DMS79 (cell line): ENCODE data around the gene GRIK5.
"Not testable (repeated sequence)": the region's sequence is repeated elsewhere in the genome, so short reads cannot be mapped to it uniquely, and the experiment has no call there.

ENCODE experiments used
- DNase-seq: peaks from one replicate; lab custom pipeline; 2025; lab: John Stamatoyannopoulos, UW

GRIK5 gene

DNA sequence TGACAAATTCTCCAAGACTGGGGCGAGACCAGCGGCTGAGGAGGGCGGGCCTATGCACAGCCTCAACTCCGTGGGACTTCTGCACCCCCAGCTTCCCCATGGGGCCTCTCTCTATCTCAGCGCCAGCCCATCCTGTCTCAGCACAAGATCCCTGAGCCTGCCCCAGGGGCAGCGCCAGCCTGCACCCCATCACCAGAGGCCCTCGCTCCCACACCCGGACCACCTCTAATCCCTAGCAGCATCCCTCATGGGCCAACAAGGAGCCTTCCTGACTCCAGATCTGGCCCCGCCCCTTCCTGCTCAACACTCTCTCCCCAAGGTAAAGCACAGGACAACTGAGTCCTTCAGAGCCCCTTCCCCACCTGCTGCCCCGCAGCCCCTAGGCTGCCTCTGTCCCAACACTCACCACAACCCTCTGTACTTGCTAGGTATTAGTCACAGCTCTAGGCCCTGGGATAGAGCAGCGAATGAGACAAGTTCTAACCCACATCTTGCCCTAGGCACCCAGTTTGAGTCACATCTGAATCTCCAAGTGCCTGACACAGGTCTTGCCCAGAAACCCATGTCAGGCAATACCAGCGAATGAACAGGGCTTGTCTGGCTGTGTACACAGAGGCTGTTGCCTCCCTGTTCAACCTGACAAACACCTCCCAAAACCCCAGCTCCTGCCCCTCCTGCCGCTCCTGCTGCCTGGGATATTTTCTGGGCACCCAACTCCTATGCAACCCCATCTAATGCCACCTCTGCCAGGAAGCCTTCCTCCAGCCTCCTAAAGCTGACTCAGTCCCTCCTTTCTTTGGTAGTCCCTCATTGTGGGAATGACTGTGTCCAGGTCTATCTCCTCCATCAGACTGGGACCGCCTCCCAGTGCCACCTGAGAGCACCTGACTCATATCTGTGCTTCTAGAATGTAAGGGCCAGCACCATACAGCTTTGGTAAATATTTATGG is 18.6 kb downstream of the GRIK5 start:
- no peak for DNase-seq

DNA sequence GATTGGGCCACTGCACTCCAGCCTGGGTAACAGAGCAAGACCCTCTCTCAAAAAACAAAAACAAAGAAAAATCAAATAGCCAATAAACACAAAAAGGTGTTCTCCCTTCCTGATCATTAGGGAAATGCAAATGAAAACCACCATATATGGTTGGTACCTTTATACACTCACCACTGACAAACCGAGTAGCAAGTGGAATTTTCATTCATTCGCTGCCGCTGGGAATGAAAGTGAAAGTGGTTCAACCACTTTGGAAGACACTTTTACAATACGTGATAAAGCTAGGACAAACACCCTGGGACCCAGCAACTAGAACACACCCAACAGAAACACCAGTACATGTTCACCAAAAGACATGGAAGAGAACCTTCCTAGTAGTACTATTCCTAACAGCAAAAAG is 21.0 kb downstream of the GRIK5 start:
- peak; percentile 21 for DNase-seq

DNA sequence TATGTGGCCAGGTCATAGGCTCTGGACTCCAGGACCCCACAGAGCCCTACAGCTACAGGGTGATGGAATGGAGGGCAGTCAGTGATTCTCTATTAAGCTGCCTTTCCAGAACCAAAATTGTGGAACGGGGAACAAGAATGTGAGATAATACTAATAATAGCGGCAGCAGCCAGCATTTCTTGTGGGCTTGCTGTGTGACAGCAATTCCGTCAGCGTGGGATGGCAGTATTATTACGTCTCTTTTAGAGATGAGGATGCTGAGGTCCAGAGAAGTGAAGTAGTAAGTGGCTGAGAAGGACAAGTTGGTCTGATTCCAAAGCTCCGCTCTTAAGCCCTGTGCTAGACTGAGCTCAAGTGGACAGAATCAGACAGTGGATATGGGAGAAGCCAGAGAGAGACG is 24.4 kb downstream of the GRIK5 start:
- no peak for DNase-seq

DNA sequence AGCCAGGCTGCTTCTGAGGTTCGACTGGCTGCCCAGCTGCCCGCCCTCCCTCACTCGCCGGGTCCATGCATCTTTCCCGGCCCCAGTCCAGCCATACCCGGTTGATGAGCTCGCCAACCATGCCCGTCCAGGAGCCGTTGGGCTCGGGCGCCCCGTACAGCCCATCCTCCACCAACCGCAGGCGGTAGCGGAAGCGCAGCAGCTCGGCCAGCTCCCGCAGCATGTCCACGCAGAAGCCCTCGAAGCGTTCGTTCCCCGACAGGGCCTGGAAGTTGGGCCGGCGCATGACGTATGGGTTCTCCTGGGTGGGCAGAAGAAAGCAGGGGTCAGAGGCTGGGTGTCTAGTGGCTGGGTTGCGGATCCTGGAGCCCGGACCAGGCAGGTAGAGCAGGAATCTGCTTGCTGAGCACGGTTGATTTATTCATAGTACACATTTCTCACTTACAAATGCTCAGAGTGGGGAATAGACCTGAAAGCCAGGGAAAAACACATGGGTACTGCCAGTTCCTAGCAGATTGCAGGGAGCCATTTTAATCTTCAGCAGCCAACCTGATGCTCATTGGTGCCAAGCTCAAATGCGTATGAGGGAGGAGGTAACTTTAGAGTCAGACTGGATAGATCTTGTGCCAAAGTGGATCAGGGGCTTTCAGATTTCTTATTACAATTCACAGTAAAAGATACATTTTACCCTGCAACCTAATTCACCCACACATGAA is 27.4 kb downstream of the GRIK5 start:
- no peak for DNase-seq

DNA sequence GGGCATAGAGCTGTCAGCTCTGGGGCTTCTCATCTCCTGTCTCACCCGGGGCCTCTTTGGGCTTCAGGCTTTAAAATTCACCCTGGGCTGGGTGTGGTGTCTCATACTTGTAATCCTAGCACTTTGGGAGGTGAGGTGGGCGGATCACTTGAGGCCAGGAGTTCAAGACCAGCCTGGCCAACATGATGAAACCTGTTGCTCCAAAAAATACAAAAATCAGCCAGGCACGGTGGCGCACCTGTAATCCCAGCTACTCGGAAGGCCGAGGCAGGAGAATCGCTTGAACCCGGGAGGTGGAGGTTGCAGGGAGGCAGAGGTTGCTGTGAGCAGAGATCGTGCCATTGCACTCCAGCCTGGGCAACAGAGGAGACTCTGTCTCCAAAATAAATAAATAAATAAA is 29.5 kb downstream of the GRIK5 start:
- not testable (repeated sequence) for DNase-seq

DNA sequence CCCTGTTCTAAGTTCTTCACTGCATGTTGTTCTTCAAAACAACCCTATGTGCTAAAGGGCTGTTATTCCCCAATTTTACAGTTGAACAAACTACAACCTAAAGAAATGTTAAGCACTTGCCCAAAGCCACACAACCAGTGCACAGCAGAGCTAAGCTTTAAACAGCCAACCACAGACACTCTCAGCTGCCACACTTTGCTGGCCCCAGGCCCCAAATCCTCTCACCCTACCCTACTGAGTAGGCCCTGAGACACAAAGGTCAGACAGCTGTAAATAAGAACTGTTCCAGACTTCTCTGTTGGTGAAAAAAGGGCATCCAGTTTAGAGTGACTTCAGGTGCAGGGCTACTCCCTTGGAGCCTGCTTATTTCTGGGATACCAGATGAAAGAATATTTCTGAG is 30.0 kb downstream of the GRIK5 start:
- no peak for DNase-seq

DNA sequence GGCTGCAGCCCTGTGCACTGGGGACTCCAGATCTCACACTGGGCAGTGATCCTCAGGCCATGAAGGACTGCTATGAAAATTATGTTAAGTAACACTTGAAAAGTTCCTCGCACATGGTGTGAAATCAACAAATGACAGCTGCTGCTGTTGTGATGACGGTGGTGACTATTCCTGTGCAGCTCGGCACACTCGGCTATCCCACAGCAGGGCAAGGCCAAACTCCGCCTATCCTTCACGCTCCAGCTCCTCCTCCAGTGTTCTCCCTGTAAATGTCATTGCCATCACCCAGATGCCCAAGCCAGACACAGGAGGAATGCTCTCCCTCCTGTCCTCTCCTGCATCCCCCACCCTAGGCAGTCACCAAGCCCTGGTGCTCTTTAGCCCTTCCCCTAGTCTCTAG is 31.3 kb downstream of the GRIK5 start:
- peak; percentile 79 for DNase-seq

DNA sequence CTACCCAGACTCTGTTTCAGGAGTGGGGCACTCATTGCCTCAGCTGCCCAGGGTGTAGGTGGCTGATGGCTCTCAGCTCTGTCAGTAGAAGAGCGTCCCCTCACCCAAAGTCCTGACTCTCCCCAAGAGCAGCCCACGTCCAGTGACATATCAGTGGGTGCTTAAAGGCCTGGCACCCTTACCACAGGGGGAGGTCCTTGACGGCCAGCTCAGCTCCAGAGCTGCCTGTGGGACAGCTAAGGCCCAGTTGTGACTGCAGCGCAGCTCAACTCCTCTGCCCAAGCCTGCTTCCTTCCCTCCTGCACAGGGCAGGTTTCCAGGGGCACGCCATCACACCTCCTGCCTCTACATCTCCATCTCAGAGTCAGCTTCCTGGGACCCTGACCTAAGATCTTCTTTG is 32.4 kb downstream of the GRIK5 start:
- no peak for DNase-seq

DNA sequence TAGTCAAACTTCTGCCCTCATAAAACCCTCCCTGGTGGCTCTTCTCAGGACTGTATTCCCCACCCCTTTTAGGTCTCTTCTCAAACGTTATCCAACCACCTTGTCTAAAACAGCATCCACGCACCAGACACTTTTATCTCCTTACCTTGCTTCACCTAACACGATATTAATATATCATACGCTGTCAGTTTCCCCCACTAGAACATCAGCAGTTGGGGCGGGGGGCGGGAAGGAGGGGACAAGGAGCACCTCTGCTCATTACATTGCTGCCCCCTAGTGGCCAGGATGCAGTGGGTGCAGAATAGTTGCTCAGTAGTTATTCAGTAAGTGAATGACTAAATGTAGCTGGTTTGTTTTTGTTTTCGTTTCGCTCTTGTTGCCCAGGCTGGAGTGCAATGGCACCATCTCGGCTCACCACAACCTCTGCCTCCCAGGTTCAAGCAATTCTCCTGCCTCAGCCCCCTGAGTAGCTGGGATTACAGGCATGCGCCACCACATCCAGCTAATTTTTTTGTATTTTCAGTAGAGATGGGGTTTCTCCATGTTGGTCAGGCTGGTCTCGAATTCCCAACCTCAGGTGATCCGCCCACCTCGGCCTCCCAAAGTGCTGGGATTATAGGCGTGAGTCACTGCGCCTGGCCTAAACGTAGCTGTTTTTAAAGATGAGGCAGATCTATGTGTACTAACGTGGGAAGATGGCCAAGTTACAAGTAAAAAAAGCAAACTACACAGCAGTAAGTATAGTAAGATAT is 35.2 kb downstream of the GRIK5 start:
- DNase-seq = not testable (repeated sequence)

DNA sequence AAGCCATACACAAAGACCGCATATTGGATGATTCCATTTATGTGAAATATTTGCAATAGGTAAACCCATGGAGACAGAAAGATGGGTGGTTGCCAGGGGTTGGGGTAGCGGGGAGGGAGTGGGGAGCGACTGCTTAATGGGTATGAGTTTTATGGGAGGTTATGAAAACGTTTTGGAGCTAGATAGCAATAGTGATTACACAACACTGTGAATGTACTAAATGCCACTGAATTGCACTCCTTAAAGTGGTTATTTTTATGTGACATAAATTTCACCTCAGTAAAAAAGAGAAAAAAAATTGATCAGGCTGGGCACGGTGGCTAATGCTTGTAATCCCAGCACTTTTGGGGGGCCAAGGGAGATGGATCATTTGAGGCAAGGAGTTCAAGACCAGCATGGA is 36.6 kb downstream of the GRIK5 start:
- DNase-seq = no peak

DNA sequence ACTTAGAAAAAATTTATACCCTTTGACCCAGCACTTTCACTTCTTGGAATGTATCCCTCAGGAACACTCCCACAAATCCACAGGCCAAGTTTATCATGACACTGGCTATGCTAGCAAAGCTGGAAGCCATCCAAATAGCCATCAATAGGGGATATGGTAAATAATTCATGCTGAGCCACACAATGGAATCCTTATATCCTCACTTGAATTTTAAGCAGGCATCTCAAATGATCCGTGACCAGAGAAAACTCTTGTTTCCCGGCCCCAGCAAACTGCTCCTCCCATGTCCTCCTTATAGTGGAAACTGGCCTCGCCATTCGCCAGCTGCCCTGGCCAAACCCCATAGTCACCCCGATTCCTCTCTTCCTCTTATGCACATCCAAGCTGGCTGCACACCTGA is 37.6 kb downstream of the GRIK5 start:
- peak; percentile 96 for DNase-seq

DNA sequence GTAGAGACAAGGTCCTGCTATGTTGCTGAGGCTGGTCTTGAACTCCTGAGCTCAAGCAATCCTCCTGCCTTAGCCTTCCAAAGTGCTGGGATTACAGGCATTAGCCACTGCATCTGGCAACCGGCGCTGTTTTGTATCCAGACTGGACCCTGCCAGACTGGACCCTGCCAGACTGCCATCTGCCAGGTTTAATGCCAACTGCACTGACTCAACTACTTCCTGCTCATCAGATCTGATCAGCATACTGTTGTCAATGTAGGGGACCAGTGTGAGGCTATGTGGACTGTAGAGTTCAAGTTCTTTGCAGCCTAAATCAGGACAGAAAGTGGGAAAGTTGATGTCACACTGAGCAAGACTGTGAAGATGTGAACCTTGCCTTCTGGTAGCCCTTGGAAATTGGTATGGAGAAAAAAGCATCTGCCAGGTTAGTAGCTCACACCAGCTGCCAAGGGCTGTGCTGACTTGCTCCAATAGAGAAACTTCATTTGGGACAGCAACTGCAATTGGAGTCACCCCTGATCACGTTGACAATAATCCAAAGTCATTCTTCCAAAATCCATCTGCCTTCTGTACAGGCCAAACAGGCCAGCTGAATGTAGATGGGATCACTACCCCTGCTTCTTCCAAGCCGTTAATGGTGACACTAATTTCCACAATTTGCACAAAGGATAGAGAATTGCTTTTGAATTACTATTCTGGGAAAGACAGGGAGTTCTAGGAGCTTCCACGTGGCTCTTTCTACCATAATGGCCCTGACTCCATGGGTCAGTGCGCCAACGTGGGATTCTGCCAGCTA is 39.2 kb downstream of the GRIK5 start:
- no peak for DNase-seq

DNA sequence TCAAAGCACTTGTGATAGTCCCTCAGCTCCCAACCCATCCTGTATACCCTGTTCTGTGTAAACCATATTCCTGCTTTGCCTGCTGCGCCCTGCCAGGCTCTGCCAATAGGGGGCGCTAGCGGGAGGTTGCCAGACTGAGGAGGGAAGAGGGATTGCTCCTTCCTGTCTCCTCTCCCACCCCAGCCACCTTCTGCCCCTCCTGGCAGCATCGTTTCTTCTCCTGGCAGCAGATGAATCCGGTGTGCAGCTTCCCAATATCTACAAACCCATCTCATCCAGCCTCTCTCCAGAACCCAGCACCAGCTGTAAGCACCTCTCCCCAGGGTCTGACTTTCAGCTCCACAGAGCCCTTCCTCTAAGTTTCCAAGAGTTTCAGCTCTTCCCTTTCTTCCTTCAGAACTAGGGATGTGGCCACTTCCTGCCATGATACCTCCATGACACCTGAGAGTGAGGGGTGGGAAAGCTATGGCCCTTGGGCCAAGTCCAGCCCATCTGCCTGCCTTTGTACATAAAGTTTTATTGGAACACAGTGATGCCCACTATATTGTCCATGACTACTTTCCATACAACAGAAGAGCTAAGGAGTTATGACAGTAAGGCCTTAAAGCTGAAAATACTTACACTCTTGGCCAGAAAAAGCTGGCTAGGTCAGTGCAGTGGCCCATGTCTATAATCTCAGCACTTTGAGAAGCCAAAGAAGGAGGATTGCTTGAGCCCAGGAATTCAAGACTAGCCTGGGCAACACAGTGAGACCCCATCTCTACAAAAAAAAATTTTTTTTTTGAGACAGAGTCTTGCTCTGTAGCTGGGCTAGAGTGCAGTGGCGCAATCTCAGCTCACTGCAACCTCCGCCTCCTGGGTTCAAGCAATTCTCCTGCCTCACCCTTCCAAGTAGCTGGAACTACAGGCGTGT is 41.4 kb downstream of the GRIK5 start:
- DNase-seq = no peak

DNA sequence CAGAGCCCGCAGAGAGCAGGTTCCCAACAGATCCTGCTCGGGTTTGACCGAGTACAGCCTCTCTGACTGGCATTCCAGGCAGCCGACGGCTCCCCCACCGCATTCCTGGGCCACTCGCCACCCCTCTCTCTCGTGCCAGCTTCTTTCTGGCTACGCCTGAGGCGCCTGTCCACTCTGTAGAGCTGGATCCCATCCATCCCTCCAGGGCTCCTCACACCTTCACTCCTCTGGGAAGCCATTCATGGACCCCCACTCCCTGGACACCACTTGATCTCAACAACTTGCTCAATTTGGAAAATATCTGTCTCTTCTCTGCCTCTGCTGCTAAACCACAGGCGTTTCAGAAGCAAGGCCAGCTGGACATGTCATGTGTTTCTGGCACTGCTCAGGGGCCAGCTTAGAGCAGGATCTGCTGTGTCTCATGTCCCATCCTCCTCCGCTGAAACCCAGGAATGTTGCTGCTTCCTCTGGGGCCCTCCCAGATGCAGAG is 45.3 kb downstream of the GRIK5 start:
- no peak for DNase-seq

DNA sequence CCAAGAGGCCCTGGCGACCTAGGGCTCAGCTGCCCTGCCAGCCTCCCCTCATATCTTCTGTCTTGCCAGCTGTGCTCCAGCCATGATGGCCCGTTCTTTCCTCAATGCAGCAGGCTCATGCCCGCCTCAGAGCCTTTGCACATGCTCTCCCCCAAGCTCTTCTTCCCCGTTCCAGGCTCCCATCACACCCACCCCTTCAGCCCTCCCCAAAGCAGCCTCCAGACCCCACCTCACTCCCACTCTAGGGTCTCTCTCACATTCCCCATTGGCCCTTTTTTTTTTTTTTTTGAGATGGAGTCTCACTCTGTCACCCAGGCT is 46.1 kb downstream of the GRIK5 start:
- no peak for DNase-seq

DNA sequence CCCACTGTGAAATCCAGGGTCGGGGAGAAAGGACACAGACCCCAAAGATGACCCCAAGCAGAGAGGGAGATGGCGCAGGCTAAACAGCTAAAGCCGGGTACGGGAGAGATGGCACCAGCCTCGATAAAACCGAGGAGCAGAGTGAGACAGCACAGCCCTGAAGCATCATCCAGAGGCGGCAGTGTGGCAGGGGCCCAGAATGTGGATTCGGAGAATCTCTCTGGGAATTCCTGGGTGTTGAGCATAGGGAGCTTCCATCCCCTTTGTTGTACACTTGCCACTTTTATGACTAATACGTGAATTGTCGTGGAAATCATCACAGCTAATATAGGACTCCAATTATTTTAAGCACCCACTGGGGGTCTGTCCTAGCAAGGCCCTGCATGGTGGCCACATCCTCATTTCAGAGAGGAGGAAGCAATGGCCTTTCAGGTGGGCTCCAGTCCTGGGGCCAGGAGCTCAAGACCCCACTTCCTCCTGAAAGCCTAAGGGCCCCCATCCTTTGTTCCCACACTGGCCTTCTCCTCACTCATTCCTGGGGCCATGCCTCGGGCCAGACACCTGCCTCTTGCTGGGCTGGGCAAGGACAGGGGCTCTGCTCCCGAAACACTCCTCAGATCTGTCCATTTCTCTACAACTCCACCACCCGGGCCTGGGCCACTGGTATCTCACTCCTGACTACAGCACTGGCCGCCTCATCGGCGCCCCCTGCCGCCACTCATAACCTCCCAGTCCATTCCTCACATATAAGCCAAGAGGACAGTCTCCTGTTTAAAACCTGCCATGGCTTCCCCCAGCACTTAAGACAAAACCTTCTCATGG is 46.7 kb downstream of the GRIK5 start:
- DNase-seq = no peak

DNA sequence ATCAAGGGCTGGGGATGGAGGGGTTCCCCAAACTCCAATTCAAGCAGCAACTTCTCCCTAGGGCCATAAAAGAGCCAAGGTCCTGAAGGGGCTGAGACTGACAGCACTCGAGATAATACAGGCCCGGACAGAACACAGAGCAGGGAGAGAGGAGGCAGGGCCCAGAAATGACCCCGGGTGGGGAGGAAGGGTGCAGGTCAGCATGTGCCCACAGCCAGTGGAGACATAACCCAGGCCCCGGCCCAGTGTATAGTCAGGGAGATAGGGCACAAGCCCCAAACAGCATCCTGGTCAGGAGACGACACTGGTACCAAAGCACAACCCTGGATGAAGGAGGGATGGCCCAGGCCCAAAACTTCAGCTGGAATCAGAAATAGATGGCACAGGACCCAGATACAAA is 47.4 kb downstream of the GRIK5 start:
- no peak for DNase-seq

DNA sequence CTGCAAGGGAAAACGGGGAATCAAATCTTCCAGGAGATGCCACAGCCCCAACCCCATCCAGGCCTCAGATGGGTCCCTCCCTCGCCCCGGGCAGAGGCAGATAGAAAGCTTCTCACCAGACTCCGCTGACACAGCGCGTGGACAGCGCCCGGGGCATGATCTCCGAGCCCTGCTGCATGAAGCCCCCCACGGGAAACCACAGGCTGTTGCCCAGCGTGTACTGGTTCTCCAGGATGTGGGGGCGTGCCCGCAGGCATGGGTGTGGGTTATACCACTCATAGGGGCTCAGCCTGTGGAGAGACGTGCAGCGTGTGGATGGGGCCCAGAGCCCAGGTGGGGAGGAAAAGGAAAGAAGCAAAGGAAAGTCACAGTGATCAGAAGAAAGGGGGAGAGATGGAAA is 48.8 kb downstream of the GRIK5 start:
- no peak for DNase-seq

DNA sequence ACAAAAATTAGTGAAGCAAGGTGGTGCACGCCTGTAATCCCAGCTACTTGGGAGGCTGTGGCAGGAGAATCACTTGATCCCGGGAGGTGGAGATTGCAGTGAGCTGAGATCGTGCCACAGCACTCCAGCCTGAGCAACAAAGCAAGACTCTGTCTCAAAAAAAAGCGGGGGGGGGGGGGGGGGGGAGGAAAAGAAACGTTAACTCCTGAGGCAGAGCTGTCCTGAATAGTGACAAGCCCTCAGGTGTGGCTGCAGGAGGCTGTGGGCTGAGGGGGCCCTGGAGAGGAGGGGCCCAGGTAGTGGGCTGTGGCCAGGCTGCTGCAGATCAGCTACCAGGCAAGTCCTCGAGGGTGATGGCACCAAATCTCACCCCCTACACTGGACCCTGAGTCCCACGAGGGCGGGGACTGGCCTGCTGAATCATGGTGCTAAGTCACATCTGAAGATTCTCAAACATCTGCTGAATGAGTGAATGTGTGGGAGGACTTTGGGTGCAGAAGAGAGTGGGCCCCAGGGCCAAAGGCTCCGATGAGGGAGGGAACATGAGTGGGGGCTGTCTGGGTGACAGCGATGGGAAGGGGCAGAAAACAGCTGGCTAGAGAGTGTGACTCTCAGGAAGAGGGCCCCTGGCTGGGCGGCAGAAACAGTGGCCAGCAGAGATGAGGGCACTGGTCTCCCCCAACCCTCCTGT is 51.4 kb downstream of the GRIK5 start:
- DNase-seq = no peak
